NCI-H526 treated with DMSO at 0.1 percent for 48 hours (cell line): ENCODE measurements around the gene CCL24.
A peak's percentile ranks its signal among the peaks of the same experiment; 100 is the strongest.
"Not testable (repeated sequence)": the region's sequence is repeated elsewhere in the genome, so short reads cannot be mapped to it uniquely, and the experiment has no call there.

Experiments
- DNase-seq: peaks from one replicate; lab custom pipeline; 2025; lab: John Stamatoyannopoulos, UW

The CCL24 gene

GRCh38 chr7:75813781-75814236 is at the start of gene CCL24:
Gene CCL24 (minus strand): TSS chr7:75813806. CDS start chr7:75813715, 91 bp downstream.
- DNase-seq = no peak

GRCh38 chr7:75861636-75862035 is 48.0 kb upstream of the CCL24 start:
- no peak for DNase-seq

GRCh38 chr7:75858410-75858809 is 44.8 kb upstream of the CCL24 start:
- no peak for DNase-seq

- DNase-seq = no peak
Observed at GRCh38 chr7:75856536-75856935, 42.9 kb upstream of the CCL24 start.

GRCh38 chr7:75854813-75855345 is 41.3 kb upstream of the CCL24 start:
- DNase-seq = not testable (repeated sequence)

GRCh38 chr7:75854233-75854632 is 40.6 kb upstream of the CCL24 start:
- no peak for DNase-seq

GRCh38 chr7:75850235-75850634 is 36.6 kb upstream of the CCL24 start:
- no peak for DNase-seq

- DNase-seq = no peak
Observed at GRCh38 chr7:75849573-75849972, 36.0 kb upstream of the CCL24 start.

- no peak for DNase-seq
Observed at GRCh38 chr7:75847707-75848106, 34.1 kb upstream of the CCL24 start.

- not testable (repeated sequence) for DNase-seq
Observed at GRCh38 chr7:75845132-75845531, 31.5 kb upstream of the CCL24 start.

GRCh38 chr7:75844158-75844557 is 30.6 kb upstream of the CCL24 start:
- DNase-seq = no peak

- no peak for DNase-seq
Observed at GRCh38 chr7:75843613-75844116, 30.1 kb upstream of the CCL24 start.

- no peak for DNase-seq
Observed at GRCh38 chr7:75842836-75843446, 29.3 kb upstream of the CCL24 start.

GRCh38 chr7:75840029-75840428 is 26.4 kb upstream of the CCL24 start:
- no peak for DNase-seq

- DNase-seq = not testable (repeated sequence)
Observed at GRCh38 chr7:75838281-75838930, 24.8 kb upstream of the CCL24 start.

- DNase-seq = no peak
Observed at GRCh38 chr7:75836798-75837197, 23.2 kb upstream of the CCL24 start.

- DNase-seq = no peak
Observed at GRCh38 chr7:75835688-75836285, 22.2 kb upstream of the CCL24 start.

GRCh38 chr7:75833662-75834061 is 20.1 kb upstream of the CCL24 start:
- DNase-seq = not testable (repeated sequence)

- no peak for DNase-seq
Observed at GRCh38 chr7:75830978-75831377, 17.4 kb upstream of the CCL24 start.

- DNase-seq = peak; percentile 20
Observed at GRCh38 chr7:75829656-75830055, 16.1 kb upstream of the CCL24 start.

GRCh38 chr7:75823198-75823910 is 9.7 kb upstream of the CCL24 start:
- no peak for DNase-seq

- no peak for DNase-seq
Observed at GRCh38 chr7:75820688-75821087, 7.1 kb upstream of the CCL24 start.
